ENCODE data around the gene SYT11. TPM values are rescaled to one million over a fixed set of nuclear protein-coding genes. Genes with fewer than 3 reads are reported as not detected.

Gene SYT11
- 1 to 10 TPM; 1.7 to 4.0 (median 3.5) TPM for total RNA-seq

- DNase-seq (ENCODE audit: low spot score in 2 of 2): peak; percentile 95 to 99
- TF ChIP-seq POLR2A (IDR thresholded peaks at IDR 0.05) (no peak), CTCF (IDR thresholded peaks at IDR 0.05) (no peak)
- intact Hi-C loops (cut with DNase I; ENCODE audit: low total_unique reads): no loop called here
- 0 to 2% methylated on average over 23 to 29 of the region's 33 CpGs for WGBS, 2 donors
- no peak within 1 kb of the TSS for H3K4me3 ChIP-seq (ENCODE audit: low read depth, poor library complexity, severe bottlenecking)
These were observed at the start of gene SYT11 for GRCh38 chr1:155859234-155859829. SYT11 (plus strand) TSS chr1:155859567; CDS start chr1:155859762, 195 bp downstream.

- no peak for DNase-seq (ENCODE audit: low spot score in 2 of 2)
- TF ChIP-seq CTCF (IDR thresholded peaks at IDR 0.05) (no peak), POLR2A (IDR thresholded peaks at IDR 0.05) (no peak)
- WGBS, 2 donors: 100% methylated on average over 1 of the region's 1 CpG
- intact Hi-C loops (cut with DNase I; ENCODE audit: low total_unique reads): no loop called here
- H3K4me3 ChIP-seq (ENCODE audit: low read depth, poor library complexity, severe bottlenecking): no peak overlapping the region
These were observed 46.5 kb upstream of the SYT11 start for GRCh38 chr1:155812878-155813277.

- TF ChIP-seq CTCF (IDR thresholded peaks at IDR 0.05) (no peak), POLR2A (IDR thresholded peaks at IDR 0.05) (no peak)
- H3K4me3 ChIP-seq (ENCODE audit: low read depth, poor library complexity, severe bottlenecking): no peak overlapping the region
- 93 to 94% methylated on average over 3 of the region's 3 CpGs for WGBS, 2 donors
- intact Hi-C loops (cut with DNase I; ENCODE audit: low total_unique reads): no loop called here
- DNase-seq (ENCODE audit: low spot score in 2 of 2): no peak
These were observed 45.7 kb upstream of the SYT11 start for GRCh38 chr1:155813672-155814071.

- no peak overlapping the region for H3K4me3 ChIP-seq (ENCODE audit: low read depth, poor library complexity, severe bottlenecking)
- TF ChIP-seq CTCF (IDR thresholded peaks at IDR 0.05): no peak
- TF ChIP-seq POLR2A (IDR thresholded peaks at IDR 0.05): no peak
- intact Hi-C loops (cut with DNase I; ENCODE audit: low total_unique reads): no loop called here
- 90 to 98% methylated on average over 1 of the region's 1 CpG for WGBS, 2 donors
- no peak for DNase-seq (ENCODE audit: low spot score in 2 of 2)
These were observed 43.0 kb upstream of the SYT11 start for GRCh38 chr1:155816351-155816750.

- intact Hi-C loops (cut with DNase I; ENCODE audit: low total_unique reads): no loop called here
- DNase-seq (ENCODE audit: low spot score in 2 of 2): peak in 1 of 2 donors; percentile 10
- 84 to 90% methylated on average over 4 of the region's 4 CpGs for WGBS, 2 donors
- TF ChIP-seq POLR2A (IDR thresholded peaks at IDR 0.05) (no peak), CTCF (IDR thresholded peaks at IDR 0.05) (no peak)
- no peak overlapping the region for H3K4me3 ChIP-seq (ENCODE audit: low read depth, poor library complexity, severe bottlenecking)
These were observed 31.9 kb upstream of the SYT11 start for GRCh38 chr1:155827450-155827849.

Data from lower leg skin (tissue), 4 donors.